CD4-positive, alpha-beta T cell treated with Interleukin-17A for 1 hour (primary cell): Measurements from ENCODE around the gene VGLL4.

Experiments used
- DNase-seq: peaks from one replicate; pipeline ENCODE4 v3.0.0-alpha.2; 2020

The VGLL4 gene

DNA sequence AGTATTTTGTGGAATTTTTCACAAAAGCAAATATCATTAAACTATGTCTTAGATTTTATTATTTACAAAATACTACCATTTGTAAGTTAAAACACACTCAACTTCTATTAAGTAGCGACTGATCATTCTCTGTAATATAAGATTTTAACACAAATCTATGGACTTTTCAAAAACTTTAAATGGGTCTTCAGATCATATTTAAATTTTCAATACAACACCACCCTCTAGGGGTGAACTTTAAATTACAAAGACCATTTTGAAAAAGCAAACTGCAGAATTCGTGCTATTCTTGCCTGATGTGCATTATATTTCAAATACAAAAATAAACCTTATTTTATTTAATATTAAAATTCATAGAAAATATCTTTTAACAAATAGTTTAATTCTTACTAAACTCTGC is 8.2 kb upstream of the VGLL4 start:
- DNase-seq, result peak; percentile 68

GRCh38 chr3:11651477-11651876 is 7.8 kb upstream of the VGLL4 start:
- no peak for DNase-seq

- no peak for DNase-seq
These were observed 6.7 kb upstream of the VGLL4 start for GRCh38 chr3:11650391-11650790.

- no peak for DNase-seq
These were observed 5.0 kb upstream of the VGLL4 start for GRCh38 chr3:11648735-11649134.

DNA sequence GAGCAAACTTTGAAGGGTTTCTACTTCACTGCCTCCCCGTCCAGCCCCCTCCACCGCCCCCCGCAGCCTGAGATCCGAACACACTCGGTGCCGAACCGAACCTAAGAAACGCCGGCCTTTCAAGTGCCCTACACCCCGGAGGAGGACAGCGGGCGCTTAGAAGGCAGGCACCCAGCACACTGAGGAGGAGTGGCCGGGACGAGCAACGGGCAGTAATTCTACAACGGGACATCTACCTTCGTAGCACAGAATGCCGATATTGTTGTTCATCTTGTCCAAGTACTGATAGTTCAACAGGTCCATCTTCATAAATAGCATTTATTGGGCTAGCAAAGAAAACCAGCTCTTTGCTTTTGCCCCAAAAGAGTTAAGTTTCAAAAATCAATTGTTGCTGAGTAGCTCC is 513 bp downstream of the VGLL4 start:
- DNase-seq, result no peak

- peak; percentile 70 for DNase-seq
These were observed 1.1 kb downstream of the VGLL4 start for GRCh38 chr3:11642431-11643191.

GRCh38 chr3:11641683-11642430 is 1.9 kb downstream of the VGLL4 start:
- DNase-seq, result peak; percentile 49

DNA sequence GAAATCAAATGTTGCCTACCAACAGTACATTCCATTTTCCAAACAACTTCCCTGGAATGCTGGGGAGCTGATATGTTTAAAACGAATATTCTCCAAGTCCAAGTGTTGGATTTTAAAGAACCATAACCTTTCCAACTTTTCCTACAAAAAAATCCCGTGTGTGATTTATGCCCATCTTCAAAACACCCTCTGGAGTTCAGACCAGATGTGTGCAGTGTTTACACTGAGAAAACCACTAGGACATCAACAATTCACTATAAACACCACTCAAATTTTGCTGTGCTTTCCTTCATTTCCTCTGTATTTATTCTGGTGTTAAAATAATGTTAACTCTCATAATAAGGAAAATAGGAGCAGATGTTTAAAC is 2.4 kb downstream of the VGLL4 start:
- DNase-seq, result no peak

- DNase-seq, result no peak
These were observed 3.6 kb downstream of the VGLL4 start for GRCh38 chr3:11640009-11640673.

DNA sequence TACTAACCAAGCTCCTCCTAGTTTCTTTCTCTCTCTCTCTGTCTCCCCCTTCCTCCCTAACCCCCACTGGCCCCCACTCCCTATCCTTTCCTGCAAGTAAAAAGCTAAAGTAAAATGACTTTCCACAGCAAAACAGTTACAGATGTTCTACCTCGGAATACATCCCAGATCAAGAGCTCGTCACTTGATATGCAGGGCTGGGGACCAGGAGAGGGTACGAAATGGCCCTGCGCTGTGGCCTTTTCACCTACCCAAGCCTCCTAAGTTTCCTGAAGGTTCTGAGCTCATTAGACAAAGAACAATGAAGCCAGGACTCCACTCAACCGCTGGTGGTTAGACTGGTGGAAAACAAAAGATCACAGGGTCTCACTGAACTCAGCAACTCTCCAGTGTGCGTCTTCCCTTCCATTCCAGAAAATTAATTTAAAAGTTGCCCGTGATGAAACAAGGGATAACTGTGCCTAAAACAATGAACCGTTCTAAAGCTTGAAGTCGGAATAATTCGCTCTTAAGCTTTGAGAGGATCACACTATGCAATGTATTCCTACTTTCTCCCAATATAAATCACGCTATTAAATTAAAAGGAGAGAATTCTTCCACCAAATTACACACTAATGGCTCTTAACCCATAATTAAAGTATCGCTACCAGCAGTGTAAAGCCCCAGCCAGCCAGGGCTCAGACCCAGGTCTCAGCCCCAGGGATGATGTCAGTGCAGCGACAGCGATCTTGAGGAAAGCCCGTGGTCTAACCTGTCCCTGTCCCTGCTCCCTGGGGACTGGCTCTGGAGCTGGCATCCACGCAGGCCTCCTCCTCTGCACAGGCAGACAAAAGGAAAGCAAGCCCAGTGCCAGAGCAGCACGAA is 5.0 kb downstream of the VGLL4 start:
- DNase-seq, result no peak

GRCh38 chr3:11637901-11638458 is 5.7 kb downstream of the VGLL4 start:
- DNase-seq, result no peak

DNA sequence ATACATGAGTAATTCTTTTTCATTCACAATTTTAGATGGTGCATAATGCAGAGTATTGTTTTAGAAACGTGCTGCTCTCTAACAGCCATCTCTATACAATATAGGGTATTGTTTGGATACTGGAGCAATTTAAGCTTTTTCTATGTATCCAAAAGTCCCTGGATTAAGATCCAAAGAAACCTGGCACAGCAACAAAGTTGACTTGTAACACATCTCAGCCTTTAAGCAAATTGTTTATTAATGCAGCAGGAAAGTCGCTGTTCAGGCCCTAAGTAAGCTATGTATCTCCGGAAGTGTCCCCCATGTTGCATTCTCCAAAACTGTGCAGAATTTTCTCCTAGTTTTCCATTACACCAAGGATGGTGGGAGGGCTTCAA is 7.3 kb downstream of the VGLL4 start:
- DNase-seq, result no peak

DNA sequence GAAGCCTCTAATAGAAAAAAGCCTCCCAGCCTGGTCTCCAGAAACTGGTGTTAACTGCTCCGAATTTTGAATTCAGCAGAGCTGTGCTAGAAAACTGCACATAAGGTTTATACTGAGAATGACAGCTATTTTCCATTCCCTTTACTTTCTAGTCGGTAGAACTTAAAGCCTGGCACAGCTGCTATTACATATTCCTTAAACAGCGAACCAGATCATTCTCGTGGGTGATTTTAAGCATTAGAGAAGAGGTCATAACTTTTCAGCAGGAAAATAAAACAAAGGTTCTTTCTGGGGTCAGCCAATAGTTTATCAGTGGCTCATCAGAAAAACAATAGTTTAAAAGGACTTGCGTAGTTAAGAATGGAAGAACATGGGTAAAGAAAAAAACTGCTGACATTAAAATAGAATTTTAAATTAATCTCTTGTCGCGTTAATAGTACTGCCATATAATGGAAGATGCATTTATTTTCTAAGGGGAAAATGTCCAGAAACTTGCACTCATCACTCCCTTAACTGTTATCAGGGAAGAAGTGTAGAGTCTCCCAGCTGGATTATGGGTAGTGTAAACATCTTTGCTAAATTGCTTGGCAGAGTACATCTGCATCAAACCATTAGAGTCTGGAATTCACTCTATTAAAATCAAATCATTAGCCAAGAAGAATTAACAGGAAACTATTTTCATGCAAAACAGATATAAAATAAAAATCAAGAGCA is 7.9 kb downstream of the VGLL4 start:
- DNase-seq, result no peak

DNA sequence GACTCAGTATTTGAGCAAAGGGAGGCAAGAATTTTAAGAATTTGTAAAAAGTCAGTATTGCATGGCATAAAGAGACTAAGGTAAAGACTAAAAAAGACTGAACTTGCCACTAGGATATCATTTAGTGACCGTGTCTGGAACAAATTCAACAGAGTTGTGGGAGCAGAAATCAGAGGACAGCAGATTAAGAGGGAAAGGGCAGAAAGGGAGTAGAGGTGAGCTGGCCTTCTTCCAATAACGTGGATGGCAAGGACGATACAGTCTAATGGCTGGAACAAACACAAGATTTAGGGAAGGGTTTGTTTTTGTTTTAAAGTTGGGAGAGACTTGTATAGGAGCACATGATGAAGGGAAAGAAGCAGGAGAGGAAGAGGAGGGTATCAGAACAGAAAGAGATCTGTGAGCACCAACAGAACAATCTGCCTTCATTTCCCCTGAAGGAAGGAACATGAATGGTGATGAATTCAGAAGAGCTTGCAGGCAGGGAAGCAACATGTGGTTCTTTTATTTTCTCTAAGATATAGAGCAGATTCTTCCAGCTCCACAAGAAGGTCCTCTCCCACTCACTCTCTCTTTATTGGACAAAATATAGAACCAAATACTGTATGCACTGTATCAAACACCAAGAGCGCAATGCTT is 8.6 kb downstream of the VGLL4 start:
- no peak for DNase-seq

- DNase-seq, result peak; percentile 13
These were observed 9.6 kb downstream of the VGLL4 start for GRCh38 chr3:11634081-11634635.

DNA sequence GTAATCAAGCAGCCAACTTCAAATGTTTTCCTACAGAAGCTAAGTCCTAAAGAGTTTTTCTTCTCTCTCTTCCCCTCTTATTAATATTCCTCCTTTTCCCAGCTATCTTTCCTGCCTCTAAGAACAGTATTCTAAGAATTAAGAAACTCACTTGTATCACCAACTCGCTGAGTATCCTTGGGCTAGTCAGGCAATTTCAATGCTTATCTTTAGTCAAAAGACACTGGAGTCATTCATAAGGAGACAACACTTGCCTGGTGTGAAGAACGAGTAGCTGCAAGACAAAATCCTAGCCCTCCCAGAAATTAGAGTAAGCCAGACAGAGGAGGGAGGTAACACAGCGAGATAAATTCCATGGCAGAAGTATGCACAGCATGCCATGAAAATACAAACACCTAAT is 10.7 kb downstream of the VGLL4 start:
- no peak for DNase-seq

DNA sequence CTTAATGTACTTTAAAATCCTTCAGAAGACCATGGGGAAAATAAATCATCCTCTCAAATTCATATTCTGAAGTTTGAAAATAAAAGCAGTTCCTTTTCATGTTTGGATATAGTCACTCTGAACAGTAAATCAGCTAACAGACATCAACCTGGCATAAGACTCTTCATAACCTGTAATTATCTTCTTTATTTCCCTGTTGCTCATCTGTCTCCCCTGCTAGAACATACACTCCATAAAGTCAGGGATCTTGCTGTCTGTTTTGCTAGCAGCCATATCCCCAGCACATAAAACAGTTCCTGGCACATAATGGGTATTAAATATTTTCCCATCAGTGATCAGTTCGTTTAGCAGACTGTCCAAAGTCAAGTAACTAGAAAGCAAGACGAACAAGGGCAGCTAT is 11.2 kb downstream of the VGLL4 start:
- no peak for DNase-seq

DNA sequence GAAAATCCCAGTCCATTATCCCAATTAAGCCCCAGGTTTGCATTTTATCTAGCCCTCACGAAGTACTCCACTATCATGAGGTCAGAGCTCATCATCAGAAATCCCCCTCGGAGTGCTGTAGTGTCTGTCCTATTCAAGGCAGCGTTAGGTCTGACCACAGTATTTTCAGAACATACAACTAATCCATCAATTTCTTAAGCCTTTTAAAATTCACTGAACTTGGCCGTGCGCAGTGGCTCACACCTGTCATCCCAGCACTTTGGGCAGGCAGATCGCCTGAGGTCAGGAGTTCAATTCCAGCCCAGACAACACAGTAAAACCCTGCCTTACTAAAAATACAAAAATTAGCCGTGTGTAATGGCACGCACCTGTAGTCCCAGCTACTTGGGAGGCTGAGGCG is 11.9 kb downstream of the VGLL4 start:
- DNase-seq, result no peak

- no peak for DNase-seq
These were observed 14.0 kb downstream of the VGLL4 start for GRCh38 chr3:11629716-11630115.

- DNase-seq, result no peak
These were observed 16.1 kb downstream of the VGLL4 start for GRCh38 chr3:11627612-11628011.

DNA sequence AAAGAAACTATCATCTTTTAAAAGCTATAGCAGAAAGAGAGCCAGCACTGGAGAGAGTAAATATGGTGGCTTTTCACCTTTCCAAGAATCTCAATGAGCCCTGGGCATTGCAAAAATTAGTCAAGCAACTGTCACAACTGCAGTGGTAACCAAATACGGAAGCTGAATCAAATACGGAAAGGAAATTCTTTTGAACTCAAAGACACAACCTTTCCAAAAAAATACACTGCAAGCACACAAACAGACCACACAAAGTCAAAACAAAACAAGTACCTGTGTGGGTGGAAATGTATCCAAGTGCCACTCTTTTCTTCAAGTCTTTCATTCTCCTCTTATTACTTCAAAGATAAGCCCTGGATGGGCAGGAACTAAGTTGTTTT is 17.6 kb downstream of the VGLL4 start:
- peak; percentile 10 for DNase-seq
